KOPT-K1 (cell line): ENCODE data around the gene IP6K3.

Experiments
- H3K27ac ChIP-seq: fragments of 200-600 bp; sonication (generic); 2 replicates; pipeline ENCODE4 v1.5.1; 2016; ENCODE audit warnings: antibody characterized with exemption, mild to moderate bottlenecking, low read depth, low read length; ENCODE audit not compliant: poor library complexity, severe bottlenecking
- H3K36me3 ChIP-seq: fragments of 200-600 bp; sonication (generic); 2 replicates; pipeline ENCODE4 v1.5.1; 2017; ENCODE audit warnings: antibody characterized with exemption, mild to moderate bottlenecking, low read length, moderate library complexity; ENCODE audit not compliant: insufficient read depth
- H3K9me3 ChIP-seq: fragments of 200-600 bp; sonication (generic); 2 replicates; pipeline ENCODE4 v1.5.1; 2017; ENCODE audit warnings: antibody characterized with exemption, low read length, mild to moderate bottlenecking; ENCODE audit not compliant: insufficient read depth, poor library complexity, severe bottlenecking

Gene IP6K3

DNA sequence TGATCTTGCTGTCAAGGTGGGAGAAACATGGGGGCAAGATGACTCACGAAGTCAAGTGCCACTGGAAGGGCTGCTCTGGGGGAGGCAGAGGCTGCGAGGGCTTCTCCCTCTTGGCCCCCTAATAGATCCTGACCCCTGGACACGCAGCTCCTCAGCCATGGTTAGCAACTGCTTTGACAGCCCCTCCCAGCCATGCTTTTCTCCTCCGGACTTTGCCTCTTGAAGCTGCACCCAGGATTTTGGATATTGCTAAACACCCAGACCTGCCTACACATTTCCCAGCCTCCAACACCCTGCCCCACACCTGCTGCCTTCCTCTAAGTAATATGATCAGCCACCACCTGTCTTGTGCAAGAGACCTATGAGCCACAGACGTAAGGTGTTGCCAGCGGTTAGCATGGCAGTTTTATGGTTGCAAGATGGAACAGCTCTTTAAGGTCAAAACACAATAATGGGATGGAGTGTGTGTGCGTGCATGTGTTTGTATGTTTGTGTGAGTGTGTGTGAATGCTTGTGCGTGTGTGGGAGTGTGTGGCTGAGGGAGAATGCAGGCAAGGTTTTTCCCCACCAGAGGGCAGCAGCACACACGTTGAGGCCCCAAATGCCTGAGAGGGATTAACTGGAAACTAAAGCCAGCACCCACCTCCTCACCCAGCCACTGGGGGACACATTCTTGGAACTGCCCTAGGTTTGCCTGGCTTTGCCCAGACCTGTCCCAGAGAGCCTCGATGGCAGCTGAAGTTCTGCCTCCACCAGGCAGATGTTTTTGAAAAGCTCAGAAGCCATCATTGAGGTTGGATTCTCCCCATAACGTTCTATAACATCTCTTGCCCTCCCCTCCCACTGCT lies 2.5 kb downstream of the IP6K3 start:
- Histone ChIP-seq H3K9me3 (no peaks in the 10 kb centered on the region), H3K27ac (no peak overlapping the region), H3K36me3 (no peaks in the 10 kb centered on the region)

DNA sequence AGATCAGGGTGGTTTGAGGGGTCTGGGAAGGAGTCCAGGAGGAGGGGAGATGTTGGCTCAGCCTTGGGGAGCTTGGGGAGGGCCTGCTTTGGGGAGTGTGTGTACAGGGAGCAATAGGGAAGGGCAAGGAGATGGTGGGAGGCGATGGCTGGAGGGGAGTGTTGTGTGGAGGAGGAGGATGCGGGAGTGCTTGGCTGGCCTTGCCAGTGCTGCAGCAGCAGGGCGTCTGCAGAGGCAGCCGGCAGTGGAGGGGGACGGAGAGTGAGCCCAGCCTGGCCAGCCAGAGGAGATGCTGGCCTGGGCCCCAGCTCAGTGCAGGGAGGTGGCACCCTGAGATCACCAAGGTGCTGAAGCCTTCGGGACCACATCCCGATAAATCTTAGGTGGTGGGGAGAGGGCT lies 3.9 kb downstream of the IP6K3 start:
- no peak overlapping the region for H3K27ac ChIP-seq
- no peaks in the 10 kb centered on the region for H3K9me3 ChIP-seq
- no peaks in the 10 kb centered on the region for H3K36me3 ChIP-seq

DNA sequence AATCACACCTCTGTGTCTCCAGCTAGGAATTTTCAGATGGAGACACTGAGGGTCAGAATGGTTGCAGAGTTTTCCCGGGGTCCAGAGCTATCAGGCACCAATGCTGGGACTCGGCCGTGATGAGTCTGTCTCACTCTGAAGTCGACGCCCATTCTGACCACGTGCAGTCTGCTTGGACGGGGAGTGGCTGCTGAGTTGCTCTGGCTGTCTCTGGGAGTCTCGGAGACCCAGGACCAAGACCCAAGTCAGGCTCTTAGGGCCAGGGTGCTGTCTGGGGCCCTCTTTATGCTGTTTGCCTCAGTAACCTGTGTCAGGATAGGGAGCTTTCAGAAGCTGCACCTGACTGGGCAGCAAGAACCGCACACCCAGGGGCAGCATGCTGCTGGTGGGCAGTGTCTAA lies 4.6 kb downstream of the IP6K3 start:
- Histone ChIP-seq H3K27ac (no peak overlapping the region), H3K9me3 (no peaks in the 10 kb centered on the region), H3K36me3 (no peaks in the 10 kb centered on the region)

DNA sequence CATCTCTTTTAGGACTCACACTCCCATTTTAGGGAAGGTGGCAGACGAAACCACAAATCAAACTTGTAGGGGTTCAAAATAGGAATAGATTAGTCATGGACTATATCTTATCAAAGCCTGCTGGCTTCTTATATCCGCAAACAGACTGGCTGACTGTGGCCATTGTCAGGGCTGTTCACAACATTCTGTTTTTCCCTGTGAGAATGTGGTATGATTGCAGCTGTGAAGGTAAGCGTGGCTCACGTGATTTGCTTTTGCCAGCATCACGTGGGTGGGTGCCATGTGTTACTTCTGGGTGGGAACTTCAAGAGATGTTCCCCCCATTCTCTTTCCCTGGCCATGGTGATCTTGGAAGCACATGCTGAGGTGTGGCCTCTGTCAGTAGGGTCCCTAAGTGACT lies 5.9 kb downstream of the IP6K3 start:
- Histone ChIP-seq H3K36me3 (no peaks in the 10 kb centered on the region), H3K27ac (no peak overlapping the region), H3K9me3 (no peaks in the 10 kb centered on the region)

DNA sequence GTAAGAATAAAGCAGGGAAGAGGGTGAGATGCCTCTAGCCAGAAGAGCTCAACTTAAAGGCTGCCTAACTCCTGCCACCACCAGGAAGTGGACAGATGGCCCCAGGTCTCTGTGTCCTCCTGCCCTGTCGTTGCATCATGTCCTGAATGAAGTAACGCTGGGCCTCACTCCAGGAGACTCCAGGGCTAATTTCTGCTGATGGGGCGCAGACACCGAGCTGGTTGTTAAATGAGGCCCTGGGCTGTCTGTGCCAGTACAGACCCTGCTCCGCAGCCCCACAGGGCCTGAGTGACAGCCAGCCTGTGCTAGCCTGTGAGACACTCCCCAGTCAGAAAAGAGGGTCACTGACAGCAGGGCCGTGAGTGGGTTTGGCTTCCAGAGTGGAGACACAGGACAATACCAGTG lies 6.5 kb downstream of the IP6K3 start:
- Histone ChIP-seq H3K36me3 (no peaks in the 10 kb centered on the region), H3K9me3 (no peaks in the 10 kb centered on the region), H3K27ac (no peak overlapping the region)

DNA sequence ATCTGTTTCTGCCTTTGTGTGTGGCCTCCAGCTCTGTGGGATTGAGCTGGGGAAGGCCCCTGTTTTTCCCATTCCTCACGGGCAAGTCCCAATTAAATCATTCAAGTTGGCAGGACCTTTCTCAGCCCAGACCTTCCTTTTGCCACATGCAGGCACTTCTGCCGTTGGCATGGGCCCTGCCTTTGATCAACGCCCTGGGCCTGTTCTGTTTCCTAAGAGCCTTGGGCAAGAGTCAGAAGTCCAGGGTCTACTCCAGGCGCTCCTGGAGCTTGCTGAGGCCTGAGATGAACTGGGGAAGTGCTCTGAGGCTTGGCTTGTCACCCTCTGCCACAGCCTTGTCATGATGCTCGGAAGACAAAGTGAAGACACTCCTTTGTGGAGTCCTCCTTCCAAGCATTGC lies 7.1 kb downstream of the IP6K3 start:
- Histone ChIP-seq H3K9me3 (no peaks in the 10 kb centered on the region), H3K27ac (no peak overlapping the region), H3K36me3 (no peaks in the 10 kb centered on the region)

DNA sequence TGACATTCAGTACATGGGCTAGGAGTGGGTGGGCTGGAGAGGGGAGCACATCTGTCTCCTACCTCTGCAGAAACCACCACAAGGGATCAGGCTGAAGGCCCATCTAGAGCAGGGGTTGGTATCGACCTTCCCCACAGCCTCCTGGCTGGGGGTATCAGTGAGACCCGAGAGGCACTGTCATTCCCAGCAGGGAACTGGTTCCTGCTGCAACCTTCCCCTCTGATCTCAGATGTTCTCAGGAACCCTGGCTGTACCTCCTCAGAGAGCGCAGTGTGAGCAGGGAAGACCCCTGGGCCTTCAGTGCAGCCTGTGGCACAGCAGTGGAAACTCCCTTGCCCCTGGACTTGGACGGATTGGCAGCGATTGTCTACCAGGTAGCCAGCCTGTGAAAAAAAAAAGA lies 7.8 kb downstream of the IP6K3 start:
- no peaks in the 10 kb centered on the region for H3K9me3 ChIP-seq
- no peak overlapping the region for H3K27ac ChIP-seq
- no peaks in the 10 kb centered on the region for H3K36me3 ChIP-seq

DNA sequence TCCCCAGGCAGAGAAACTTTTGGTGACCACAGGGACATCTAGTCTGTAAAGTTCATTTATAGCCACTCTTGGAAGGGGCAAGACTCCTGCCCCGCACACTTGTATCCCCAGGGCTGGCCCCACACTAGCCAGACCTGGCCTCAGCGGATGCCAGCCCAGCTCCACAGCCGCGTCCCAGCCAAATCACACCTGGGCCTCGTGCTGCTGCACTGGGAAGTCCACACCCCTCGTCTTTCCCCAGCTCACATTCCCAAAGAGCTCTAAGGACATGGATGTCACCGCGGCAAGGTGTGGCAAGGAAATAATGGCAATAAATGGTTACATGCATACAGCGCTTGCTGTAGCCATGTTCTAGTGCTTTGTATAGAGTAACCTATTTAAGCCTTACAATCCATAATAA lies 8.6 kb downstream of the IP6K3 start:
- H3K36me3 ChIP-seq = no peaks in the 10 kb centered on the region
- H3K27ac ChIP-seq = no peak overlapping the region
- H3K9me3 ChIP-seq = no peaks in the 10 kb centered on the region

DNA sequence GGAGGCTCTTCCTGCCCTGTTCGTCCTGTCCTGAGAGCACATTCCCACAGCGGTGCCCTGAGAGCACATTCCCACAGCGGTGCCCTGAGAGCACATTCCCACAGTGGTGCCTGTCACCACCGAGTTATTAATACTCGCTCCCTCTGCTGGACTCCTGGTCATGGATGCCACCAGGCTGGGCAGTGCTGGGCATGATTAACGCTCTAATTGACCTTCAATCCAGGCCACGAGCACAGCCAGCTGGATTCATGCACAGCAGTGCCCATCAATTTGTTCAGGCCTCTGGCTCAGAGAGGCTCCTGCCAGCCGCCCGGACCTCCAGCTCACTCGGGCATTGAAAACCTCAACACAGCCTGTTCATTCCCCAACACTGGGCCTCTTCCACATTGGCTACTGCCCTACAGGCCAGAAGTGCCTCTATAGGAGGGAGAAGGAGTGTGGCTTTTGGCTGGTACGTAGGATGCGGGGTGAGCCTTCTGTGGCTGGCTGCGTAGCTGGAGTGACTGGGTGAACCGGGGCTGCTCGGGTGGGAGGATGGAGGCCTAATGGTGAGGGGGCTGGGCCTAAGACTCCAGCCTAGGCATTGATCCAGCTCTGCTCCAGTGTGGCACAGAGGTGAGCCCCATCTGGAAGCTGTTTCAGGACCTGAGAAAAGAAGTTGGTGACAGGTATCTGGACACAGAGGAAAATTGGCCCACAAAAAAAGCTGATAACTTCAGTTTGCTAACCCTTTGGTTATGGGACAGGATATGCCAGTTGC lies 9.3 kb downstream of the IP6K3 start:
- Histone ChIP-seq H3K27ac (no peak overlapping the region), H3K9me3 (no peaks in the 10 kb centered on the region), H3K36me3 (no peaks in the 10 kb centered on the region)

DNA sequence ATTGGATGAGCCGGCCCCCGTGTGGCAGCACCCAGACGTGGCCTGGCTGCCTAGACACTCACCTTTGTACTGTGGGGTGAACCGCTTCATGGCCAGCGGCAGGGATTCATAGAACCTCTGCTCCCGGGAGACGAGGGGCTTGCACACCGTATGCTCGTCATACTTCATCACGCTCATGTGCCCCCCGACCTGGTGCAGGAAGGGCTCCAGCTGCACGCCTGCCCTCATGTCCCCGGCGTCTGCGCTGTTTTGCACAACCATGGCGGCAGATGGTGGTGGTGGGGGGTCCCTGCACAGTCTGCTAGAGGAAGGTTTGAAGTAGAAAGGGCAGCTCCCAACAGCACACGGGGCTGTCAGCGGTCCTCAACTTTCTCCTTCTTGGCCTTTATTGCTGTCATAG lies 11.5 kb downstream of the IP6K3 start:
- no peaks in the 10 kb centered on the region for H3K36me3 ChIP-seq
- H3K9me3 ChIP-seq = no peaks in the 10 kb centered on the region
- no peak overlapping the region for H3K27ac ChIP-seq

DNA sequence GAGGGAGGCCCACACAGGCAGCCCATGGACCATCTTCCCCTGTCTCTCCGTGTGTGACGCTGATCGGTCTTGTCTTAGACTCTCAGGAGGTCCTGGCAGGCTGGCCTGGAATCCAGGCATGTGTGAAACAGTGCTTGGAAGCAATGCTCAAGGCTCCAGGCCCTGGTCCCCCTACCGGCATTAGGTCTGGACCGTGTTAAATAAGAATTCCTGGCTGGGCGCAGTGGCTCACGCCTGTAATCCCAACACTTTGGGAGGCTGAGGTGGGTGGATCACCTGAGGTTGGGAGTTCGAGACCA lies 13.0 kb downstream of the IP6K3 start:
- H3K27ac ChIP-seq = no peak overlapping the region

DNA sequence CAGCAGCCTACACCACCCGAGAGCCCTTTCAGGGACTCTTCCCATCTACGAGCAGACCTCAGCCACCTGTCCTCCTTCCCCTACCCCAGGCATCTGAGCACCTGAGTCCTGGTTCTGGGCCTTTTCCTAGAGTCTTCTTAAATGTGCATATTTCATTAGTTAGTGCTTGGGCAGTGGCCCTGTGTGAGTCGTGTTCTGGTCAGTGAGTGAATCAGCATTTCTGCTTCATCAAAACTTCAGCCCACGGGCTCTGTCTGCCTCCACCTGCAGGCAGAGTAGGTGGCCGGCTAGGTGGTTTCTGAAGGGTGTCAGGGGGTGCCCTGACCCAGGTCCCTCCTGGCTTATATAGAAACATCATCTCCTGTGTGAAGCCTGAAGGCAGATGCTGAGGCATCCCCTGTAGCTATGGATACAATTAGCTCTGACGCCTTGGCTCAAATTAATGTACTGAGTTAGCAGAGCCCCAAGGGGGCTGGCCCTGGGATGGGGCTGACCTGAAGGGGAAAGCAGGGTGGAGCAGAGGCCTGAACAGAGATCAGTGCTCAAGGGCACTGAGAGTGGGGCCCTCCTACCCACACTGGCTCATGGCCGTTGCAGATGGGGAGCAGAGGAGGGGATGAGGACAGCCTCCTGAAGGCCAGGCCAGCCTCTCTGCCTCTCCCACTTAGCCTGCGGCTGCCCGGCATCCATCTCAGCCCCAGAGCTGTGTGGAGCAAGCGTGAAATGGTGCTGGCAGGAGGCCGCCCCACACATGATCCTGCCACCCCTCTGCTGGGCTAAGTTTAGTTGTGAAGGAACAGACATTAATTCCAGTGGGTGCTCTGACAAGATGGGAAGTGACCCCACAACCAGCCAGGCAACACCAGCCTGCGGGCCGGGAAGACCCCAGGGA lies 13.6 kb downstream of the IP6K3 start:
- H3K9me3 ChIP-seq = no peaks in the 10 kb centered on the region
- H3K36me3 ChIP-seq = no peaks in the 10 kb centered on the region
- no peak overlapping the region for H3K27ac ChIP-seq

More for the DNA sequence above, 13.0 kb downstream of the IP6K3 start:
- no peaks in the 10 kb centered on the region for H3K36me3 ChIP-seq
- H3K9me3 ChIP-seq = no peaks in the 10 kb centered on the region

DNA sequence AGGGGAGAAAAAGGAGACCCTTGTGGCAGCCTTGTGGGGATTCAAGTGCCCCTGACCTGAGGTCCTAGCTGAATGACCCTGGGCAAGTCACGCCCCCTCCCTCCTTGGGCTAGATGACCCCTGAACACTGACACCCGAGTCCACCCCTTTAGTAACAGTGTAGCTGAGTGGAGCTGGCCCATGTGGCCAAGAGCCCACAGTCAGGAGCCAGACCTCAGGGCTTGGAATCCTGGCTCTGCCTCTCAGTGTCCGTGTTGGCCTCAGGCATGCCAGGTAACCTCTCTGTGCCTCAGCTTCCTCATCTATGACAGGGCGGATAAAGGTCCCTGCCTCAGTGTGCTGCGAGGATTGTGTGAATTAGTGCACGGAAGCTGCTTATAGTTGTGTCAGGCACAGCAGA lies 14.3 kb downstream of the IP6K3 start:
- Histone ChIP-seq H3K9me3 (no peaks in the 10 kb centered on the region), H3K36me3 (no peaks in the 10 kb centered on the region), H3K27ac (no peak overlapping the region)

DNA sequence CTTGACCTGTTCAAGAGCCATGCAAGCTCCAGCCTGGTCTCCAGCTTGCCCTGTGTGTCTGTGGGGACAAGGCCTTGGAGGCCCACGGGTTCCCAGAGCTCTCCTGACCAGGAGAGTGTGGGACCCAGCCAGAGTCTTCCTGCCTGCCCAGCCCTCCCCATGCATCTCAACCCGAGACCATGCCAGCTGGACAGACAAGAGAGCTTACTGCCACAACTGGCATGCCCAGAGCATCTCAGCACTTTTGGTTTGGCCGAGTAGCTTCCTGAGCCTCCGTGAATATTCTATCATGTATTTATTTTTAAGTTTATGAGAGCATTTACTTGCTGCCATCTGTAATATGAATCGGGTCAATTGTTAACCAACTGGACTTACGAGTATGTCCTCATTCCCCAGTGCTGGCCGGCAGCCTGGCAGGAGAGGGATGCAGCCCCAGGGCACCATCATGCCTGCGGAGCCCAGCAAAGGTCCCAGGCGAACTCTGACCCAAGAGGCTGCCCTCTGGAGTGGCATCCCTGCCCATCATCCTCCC lies 14.9 kb downstream of the IP6K3 start:
- no peaks in the 10 kb centered on the region for H3K9me3 ChIP-seq
- H3K27ac ChIP-seq = no peak overlapping the region
- H3K36me3 ChIP-seq = no peaks in the 10 kb centered on the region

DNA sequence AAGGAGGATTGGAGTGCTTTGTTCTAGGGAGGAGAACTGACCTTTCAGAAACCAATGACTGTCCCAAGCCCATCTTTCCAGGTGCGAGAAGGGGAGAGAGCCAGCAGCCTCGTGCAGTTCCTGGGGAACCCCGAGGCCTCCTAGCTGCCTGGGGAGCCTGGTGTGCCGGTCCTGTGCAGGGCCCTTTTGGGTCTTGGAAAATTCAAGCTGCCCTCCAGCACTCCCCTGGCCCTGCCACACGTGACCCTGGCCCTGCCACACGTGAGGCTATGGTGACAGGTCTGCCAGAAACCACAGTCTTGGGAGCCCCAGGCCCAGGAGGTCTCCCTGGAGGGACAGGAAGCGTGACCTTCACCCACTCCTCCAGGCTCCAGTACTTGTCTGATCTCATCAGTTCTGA lies 15.7 kb downstream of the IP6K3 start:
- no peaks in the 10 kb centered on the region for H3K9me3 ChIP-seq
- no peaks in the 10 kb centered on the region for H3K36me3 ChIP-seq
- H3K27ac ChIP-seq = no peak overlapping the region
